Lung microvascular endothelial cell (primary cell): ENCODE measurements around the gene CHSY1. TPM values are rescaled to one million over a fixed set of nuclear protein-coding genes. Genes with fewer than 3 reads are reported as not detected.
A peak's percentile ranks its signal among the peaks of the same experiment; 100 is the strongest.
"Not testable (repeated sequence)": the region's sequence is repeated elsewhere in the genome, so short reads cannot be mapped to it uniquely, and the experiment has no call there.

Source experiments
- DNase-seq, 2 donors: peaks; one replicate each; pipeline versions ENCODE4 v3.0.0 to v3.0.0-alpha.2; 2010; ENCODE audit warnings: low read depth in 2 of 2
- total RNA-seq: library from RNA; depleted of rRNA; stranded (reverse); fragments of >200 nt; gene quantifications from 2 replicates; pipeline ENCODE4 v1.2.1, GENCODE V29; 2014

The CHSY1 gene
- 22.2 and 31.9 TPM in 2 replicates for total RNA-seq

GRCh38 chr15:101251830-101252820 is at the start of gene CHSY1:
Gene CHSY1 (minus strand): TSS chr15:101252048. CDS start chr15:101251456, 592 bp downstream.
- peak; percentile 96 to 97 for DNase-seq

- DNase-seq = no peak
Observed at GRCh38 chr15:101296418-101297405, 44.9 kb upstream of the CHSY1 start.

GRCh38 chr15:101295607-101296161 is 43.8 kb upstream of the CHSY1 start:
- DNase-seq = peak in 1 of 2 donors; percentile 19

- peak; percentile 97 to 98 for DNase-seq
Observed at GRCh38 chr15:101294731-101295606, 43.1 kb upstream of the CHSY1 start, which contains the start of gene SNRPA1. Gene SNRPA1 (minus strand): TSS chr15:101295248. CDS start chr15:101295178, 70 bp downstream.

- no peak for DNase-seq
Observed at GRCh38 chr15:101293122-101293521, 41.3 kb upstream of the CHSY1 start.

- peak; percentile 61 to 72 for DNase-seq
Observed at GRCh38 chr15:101288905-101289513, 37.2 kb upstream of the CHSY1 start.

GRCh38 chr15:101287342-101287741 is 35.5 kb upstream of the CHSY1 start:
- DNase-seq = not testable (repeated sequence)

GRCh38 chr15:101286471-101287114 is 34.7 kb upstream of the CHSY1 start:
- no peak for DNase-seq

- no peak for DNase-seq
Observed at GRCh38 chr15:101283931-101284330, 32.1 kb upstream of the CHSY1 start.

- DNase-seq = no peak
Observed at GRCh38 chr15:101280007-101280406, 28.2 kb upstream of the CHSY1 start.

- DNase-seq = no peak
Observed at GRCh38 chr15:101277943-101278564, 26.2 kb upstream of the CHSY1 start.

- DNase-seq = peak; percentile 93 to 95
Observed at GRCh38 chr15:101277038-101277822, 25.4 kb upstream of the CHSY1 start, which contains the start of gene SELENOS. Gene SELENOS (minus strand): TSS chr15:101277485. CDS start chr15:101277417, 68 bp downstream.

GRCh38 chr15:101276501-101277037 is 24.7 kb upstream of the CHSY1 start:
- peak; percentile 40 to 62 for DNase-seq

- DNase-seq = no peak
Observed at GRCh38 chr15:101275018-101275417, 23.2 kb upstream of the CHSY1 start.

- no peak for DNase-seq
Observed at GRCh38 chr15:101273534-101273933, 21.7 kb upstream of the CHSY1 start.

GRCh38 chr15:101272584-101272983 is 20.7 kb upstream of the CHSY1 start:
- DNase-seq = no peak

- DNase-seq = peak; percentile 26 to 46
Observed at GRCh38 chr15:101269479-101270223, 17.8 kb upstream of the CHSY1 start.
